ENCODE results near the gene AKR7A3. TPM values are rescaled to one million over a fixed set of nuclear protein-coding genes. Genes with fewer than 3 reads are reported as not detected.

AKR7A3 gene
- total RNA-seq, 4 donors from 2014 or later, result 77.8 to 167 (median 102) TPM

GRCh38 chr1:19333587-19334354, 45.2 kb upstream of the AKR7A3 start:
- intact Hi-C loops (cut with DNase I; ENCODE audit: low total_unique reads) (no loop called here), in situ Hi-C loops (cut with MboI; ENCODE audit: low pct_ligation_motif_present in 1 of 4, low pct_unique_long_range_greater_than_20kb in 1 of 4, low sequenced_read_pairs in 3 of 4) (no loop called here)
- Histone ChIP-seq H3K9me3 (no peaks in the 10 kb centered on the region), H3K36me3 (no peaks in the 10 kb centered on the region), H3K4me3 (no peak overlapping the region), H3K27me3 (no peaks in the 10 kb centered on the region), H3K27ac (no peak overlapping the region), H3K4me1 (no peaks in the 10 kb centered on the region)
- no peak for DNase-seq
- TF ChIP-seq CTCF (IDR thresholded peaks at IDR 0.05) (no peak), EP300 (IDR thresholded peaks at IDR 0.05; ENCODE audit: low read depth) (no peak), POLR2AphosphoS5 (IDR thresholded peaks at IDR 0.05) (no peak), POLR2A (IDR thresholded peaks at IDR 0.05) (no peak)
- WGBS, 2 donors (ENCODE audit: low coverage in 1 of 2), result 77 to 83% methylated on average over 5 to 9 of the region's 9 CpGs

GRCh38 chr1:19332832-19333231, 44.3 kb upstream of the AKR7A3 start:
- Histone ChIP-seq H3K9me3 (no peaks in the 10 kb centered on the region), H3K27me3 (no peaks in the 10 kb centered on the region), H3K27ac (no peak overlapping the region), H3K36me3 (peaks cover 0 to under 1% (median 0%) of the 10 kb centered on the region in 4 donors), H3K4me1 (no peaks in the 10 kb centered on the region), H3K4me3 (no peak overlapping the region)
- no peak for DNase-seq
- 94% methylated on average over 12 of the region's 12 CpGs; no CpG with 5 or more reads in 1 of the 2 donors for whole genome bisulfite sequencing, 2 donors (ENCODE audit: low coverage in 1 of 2)
- in situ Hi-C loops (cut with MboI; ENCODE audit: low pct_ligation_motif_present in 1 of 4, low pct_unique_long_range_greater_than_20kb in 1 of 4, low sequenced_read_pairs in 3 of 4) (no loop called here), intact Hi-C loops (cut with DNase I; ENCODE audit: low total_unique reads) (no loop called here)
- TF ChIP-seq CTCF (IDR thresholded peaks at IDR 0.05) (no peak), POLR2A (IDR thresholded peaks at IDR 0.05) (no peak), POLR2AphosphoS5 (IDR thresholded peaks at IDR 0.05) (no peak), EP300 (IDR thresholded peaks at IDR 0.05; ENCODE audit: low read depth) (no peak)

GRCh38 chr1:19331262-19331878, 42.8 kb upstream of the AKR7A3 start:
- DNase-seq, result no peak
- no peak overlapping the region for H3K4me3 ChIP-seq
- H3K36me3 ChIP-seq, result peaks cover 0 to 4% (median under 1%) of the 10 kb centered on the region in 4 donors
- no peaks in the 10 kb centered on the region for H3K27me3 ChIP-seq
- WGBS, 2 donors (ENCODE audit: low coverage in 1 of 2), result 85% methylated on average over 13 of the region's 13 CpGs; no CpG with 5 or more reads in 1 of the 2 donors
- no peaks in the 10 kb centered on the region for H3K4me1 ChIP-seq
- in situ Hi-C loops (cut with MboI; ENCODE audit: low pct_ligation_motif_present in 1 of 4, low pct_unique_long_range_greater_than_20kb in 1 of 4, low sequenced_read_pairs in 3 of 4), result no loop called here
- no peaks in the 10 kb centered on the region for H3K9me3 ChIP-seq
- H3K27ac ChIP-seq, result no peak overlapping the region
- no peak for TF ChIP-seq POLR2A (IDR thresholded peaks at IDR 0.05)
- TF ChIP-seq EP300 (IDR thresholded peaks at IDR 0.05; ENCODE audit: low read depth), result no peak
- TF ChIP-seq POLR2AphosphoS5 (IDR thresholded peaks at IDR 0.05), result no peak
- intact Hi-C loops (cut with DNase I; ENCODE audit: low total_unique reads), result no loop called here

- Histone ChIP-seq H3K27me3 (no peaks in the 10 kb centered on the region), H3K4me3 (no peak overlapping the region), H3K9me3 (no peaks in the 10 kb centered on the region), H3K36me3 (peaks cover 0 to 5% (median 2%) of the 10 kb centered on the region in 4 donors), H3K27ac (no peak overlapping the region), H3K4me1 (no peaks in the 10 kb centered on the region)
- no peak for DNase-seq
- TF ChIP-seq EP300 (IDR thresholded peaks at IDR 0.05; ENCODE audit: low read depth), result no peak
- no peak for TF ChIP-seq CTCF (IDR thresholded peaks at IDR 0.05)
- in situ Hi-C loops (cut with MboI; ENCODE audit: low pct_ligation_motif_present in 1 of 4, low pct_unique_long_range_greater_than_20kb in 1 of 4, low sequenced_read_pairs in 3 of 4) (no loop called here), intact Hi-C loops (cut with DNase I; ENCODE audit: low total_unique reads) (no loop called here)
- 91% methylated on average over 13 of the region's 14 CpGs; no CpG with 5 or more reads in 1 of the 2 donors for WGBS, 2 donors (ENCODE audit: low coverage in 1 of 2)
These were observed 42.0 kb upstream of the AKR7A3 start for GRCh38 chr1:19330449-19331135.
